Parathyroid adenoma (tissue), 2 donors: ENCODE data around the gene OR6C65.
"Not testable (repeated sequence)": the region's sequence is repeated elsewhere in the genome, so short reads cannot be mapped to it uniquely, and the experiment has no call there.

ENCODE experiments used
- H2AFZ ChIP-seq: fragments of 300-600 bp; sonication (generic); one replicate; pipeline ENCODE4 v1.7.0; 2017; ENCODE audit warnings: antibody characterized with exemption, mild to moderate bottlenecking
- H3K27ac ChIP-seq: fragments of 300-600 bp; sonication (generic); one replicate; pipeline ENCODE4 v1.7.0; 2017
- H3K27me3 ChIP-seq: fragments of 300-600 bp; sonication (generic); one replicate; pipeline ENCODE4 v1.7.0; 2017; ENCODE audit warnings: low read length; ENCODE audit not compliant: control insufficient read depth, insufficient read depth
- H3K36me3 ChIP-seq: fragments of 300-600 bp; sonication (generic); one replicate; pipeline ENCODE4 v1.7.0; 2017; ENCODE audit warnings: low read length; ENCODE audit not compliant: control insufficient read depth, insufficient read depth
- H3K4me1 ChIP-seq: fragments of 300-600 bp; sonication (generic); one replicate; pipeline ENCODE4 v1.7.0; 2017; ENCODE audit warnings: control low read depth
- H3K4me2 ChIP-seq: fragments of 300-600 bp; sonication (generic); one replicate; pipeline ENCODE4 v1.7.0; 2017; ENCODE audit warnings: low read length
- H3K4me3 ChIP-seq: fragments of 300-600 bp; sonication (generic); one replicate; pipeline ENCODE4 v1.7.0; 2017; ENCODE audit warnings: low read depth, low read length
- H3K79me2 ChIP-seq: fragments of 300-600 bp; sonication (generic); one replicate; pipeline ENCODE4 v1.7.0; 2017; ENCODE audit warnings: control low read depth
- H3K9ac ChIP-seq: fragments of 300-600 bp; sonication (generic); one replicate; pipeline ENCODE4 v1.7.0; 2017; ENCODE audit warnings: mild to moderate bottlenecking
- H3K9me3 ChIP-seq: fragments of 300-600 bp; sonication (generic); one replicate; pipeline ENCODE4 v1.7.0; 2017; ENCODE audit warnings: low read length; ENCODE audit not compliant: control insufficient read depth
- CTCF ChIP-seq: fragments of 300-600 bp; sonication (generic); IDR thresholded peaks from one replicate; pipeline ENCODE4 v1.7.0; 2017; ENCODE audit warnings: antibody characterized with exemption, mild to moderate bottlenecking
- donor health status: primary hyperparathyroidism.

Gene OR6C65

GRCh38 chr12:55400229-55400628, at the start of gene OR6C65:
TSS of gene OR6C65 (plus strand) at chr12:55400529. CDS start at chr12:55400529, 0 bp downstream.
- no peaks in the 10 kb centered on the region for H3K27me3 ChIP-seq
- no peak for TF ChIP-seq CTCF
- H3K9me3 ChIP-seq, result no peaks in the 10 kb centered on the region
- no peak within 1 kb of the TSS for H3K4me3 ChIP-seq
- H3K36me3 ChIP-seq, result no peaks in the 10 kb centered on the region
- H3K9ac ChIP-seq, result no peak within 1 kb of the TSS
- no peak within 1 kb of the TSS for H2AFZ ChIP-seq
- no peak within 1 kb of the TSS for H3K27ac ChIP-seq
- H3K4me2 ChIP-seq, result no peak within 1 kb of the TSS
- H3K79me2 ChIP-seq, result no peaks in the 10 kb centered on the region
- H3K4me1 ChIP-seq, result no peaks in the 10 kb centered on the region

- not testable (repeated sequence) for H3K4me1 ChIP-seq, H2AFZ ChIP-seq, H3K4me3 ChIP-seq, H3K27me3 ChIP-seq, H3K9me3 ChIP-seq, H3K36me3 ChIP-seq, H3K79me2 ChIP-seq, H3K9ac ChIP-seq, H3K27ac ChIP-seq, H3K4me2 ChIP-seq
These were observed 45.0 kb upstream of the OR6C65 start for GRCh38 chr12:55355338-55355737.

- no peaks in the 10 kb centered on the region for H3K9me3 ChIP-seq
These were observed 37.7 kb upstream of the OR6C65 start, which contains the start of gene OR6C75 for GRCh38 chr12:55362675-55363074. TSS of gene OR6C75 (plus strand) at chr12:55362975. CDS start at chr12:55365111, 2,136 bp downstream.

GRCh38 chr12:55365086-55365485, 35.2 kb upstream of the OR6C65 start:
- H3K4me3 ChIP-seq, result no peak overlapping the region
- no peaks in the 10 kb centered on the region for H3K4me1 ChIP-seq
- no peak overlapping the region for H3K4me2 ChIP-seq
- H3K9me3 ChIP-seq, result no peaks in the 10 kb centered on the region
- H3K9ac ChIP-seq, result no peak overlapping the region
- H3K79me2 ChIP-seq, result no peaks in the 10 kb centered on the region
- no peaks in the 10 kb centered on the region for H3K27me3 ChIP-seq
- no peak overlapping the region for H3K27ac ChIP-seq
- no peaks in the 10 kb centered on the region for H3K36me3 ChIP-seq
- no peak overlapping the region for H2AFZ ChIP-seq
- no peak for TF ChIP-seq CTCF

More at GRCh38 chr12:55362675-55363074, 37.7 kb upstream of the OR6C65 start, which contains the start of gene OR6C75:
- TF ChIP-seq CTCF, result no peak
- Histone ChIP-seq H3K9ac (no peak within 1 kb of the TSS), H3K79me2 (no peaks in the 10 kb centered on the region), H2AFZ (no peak within 1 kb of the TSS), H3K27me3 (no peaks in the 10 kb centered on the region), H3K36me3 (no peaks in the 10 kb centered on the region), H3K4me3 (no peak within 1 kb of the TSS), H3K27ac (no peak within 1 kb of the TSS), H3K4me1 (no peaks in the 10 kb centered on the region), H3K4me2 (no peak within 1 kb of the TSS)

GRCh38 chr12:55372521-55372920, 27.8 kb upstream of the OR6C65 start:
- no peaks in the 10 kb centered on the region for H3K36me3 ChIP-seq
- H2AFZ ChIP-seq, result no peak overlapping the region
- H3K27me3 ChIP-seq, result no peaks in the 10 kb centered on the region
- no peaks in the 10 kb centered on the region for H3K79me2 ChIP-seq
- H3K9me3 ChIP-seq, result no peaks in the 10 kb centered on the region
- no peak overlapping the region for H3K27ac ChIP-seq
- H3K4me1 ChIP-seq, result no peaks in the 10 kb centered on the region
- no peak overlapping the region for H3K4me3 ChIP-seq
- H3K4me2 ChIP-seq, result no peak overlapping the region
- no peak overlapping the region for H3K9ac ChIP-seq
- no peak for TF ChIP-seq CTCF
